Activated gamma-delta T cell treated with Interleukin-2 at 50 U/mL for 16 hours (primary cell): ENCODE data around the gene MACROD2.

ENCODE experiments used
- DNase-seq: peaks from one replicate; pipeline ENCODE4 v3.0.0-alpha.2; 2020

Gene MACROD2

GRCh38 chr20:14932040-14932439 is 936.7 kb downstream of the MACROD2 start:
- DNase-seq, result no peak

GRCh38 chr20:14935285-14935684 is 940.0 kb downstream of the MACROD2 start:
- DNase-seq, result no peak

GRCh38 chr20:14937021-14937420 is 941.7 kb downstream of the MACROD2 start:
- no peak for DNase-seq

GRCh38 chr20:14937846-14938245 is 942.5 kb downstream of the MACROD2 start:
- no peak for DNase-seq

- no peak for DNase-seq
Measured at GRCh38 chr20:14947536-14947935, 952.2 kb downstream of the MACROD2 start.

- no peak for DNase-seq
Measured at GRCh38 chr20:14947946-14948345, 952.6 kb downstream of the MACROD2 start.

GRCh38 chr20:14948416-14948815 is 953.1 kb downstream of the MACROD2 start:
- DNase-seq, result no peak

GRCh38 chr20:14950633-14951032 is 955.3 kb downstream of the MACROD2 start:
- DNase-seq, result no peak

GRCh38 chr20:14951105-14951504 is 955.8 kb downstream of the MACROD2 start:
- no peak for DNase-seq

GRCh38 chr20:14951707-14952418 is 956.5 kb downstream of the MACROD2 start:
- DNase-seq, result no peak

- no peak for DNase-seq
Measured at GRCh38 chr20:14953736-14954135, 958.4 kb downstream of the MACROD2 start.

- no peak for DNase-seq
Measured at GRCh38 chr20:14955399-14955798, 960.1 kb downstream of the MACROD2 start.

GRCh38 chr20:14956026-14956425 is 960.7 kb downstream of the MACROD2 start:
- no peak for DNase-seq

GRCh38 chr20:14956538-14956937 is 961.2 kb downstream of the MACROD2 start:
- no peak for DNase-seq

- DNase-seq, result no peak
Measured at GRCh38 chr20:14957402-14957801, 962.1 kb downstream of the MACROD2 start.

- no peak for DNase-seq
Measured at GRCh38 chr20:14958626-14959025, 963.3 kb downstream of the MACROD2 start.

- DNase-seq, result no peak
Measured at GRCh38 chr20:14959506-14960475, 964.5 kb downstream of the MACROD2 start.

GRCh38 chr20:14960831-14961230 is 965.5 kb downstream of the MACROD2 start:
- no peak for DNase-seq

- no peak for DNase-seq
Measured at GRCh38 chr20:14963262-14963663, 967.9 kb downstream of the MACROD2 start.

GRCh38 chr20:14966203-14966602 is 970.9 kb downstream of the MACROD2 start:
- no peak for DNase-seq

GRCh38 chr20:14966808-14967207 is 971.5 kb downstream of the MACROD2 start:
- no peak for DNase-seq

GRCh38 chr20:14972256-14972655 is 976.9 kb downstream of the MACROD2 start:
- no peak for DNase-seq

- DNase-seq, result no peak
Measured at GRCh38 chr20:14972690-14973089, 977.4 kb downstream of the MACROD2 start.

- no peak for DNase-seq
Measured at GRCh38 chr20:14979453-14979986, 984.2 kb downstream of the MACROD2 start.
